H9 (cell line): ENCODE results near the gene LGALS7B. TPM values are rescaled to one million over a fixed set of nuclear protein-coding genes. Genes with fewer than 3 reads are reported as not detected.

Experiments used
- DNase-seq: peaks from one replicate; pipeline ENCODE4 v3.0.0-alpha.2; 2017
- H2AFZ ChIP-seq: one replicate; pipeline ENCODE4 v1.6.1; 2013; ENCODE audit warnings: mild to moderate bottlenecking, low read length, control low read depth, moderate library complexity
- H2AK5ac ChIP-seq: 2 replicates; pipeline ENCODE4 v1.6.1; 2013; ENCODE audit warnings: low read length, control low read depth, mixed read lengths; ENCODE audit not compliant: insufficient read length
- H2BK120ac ChIP-seq: one replicate; pipeline ENCODE4 v1.6.1; 2013; ENCODE audit warnings: low read depth, mild to moderate bottlenecking, low read length, control low read depth, inconsistent platforms; ENCODE audit not compliant: poor library complexity, severe bottlenecking
- H2BK12ac ChIP-seq: 2 replicates; pipeline ENCODE4 v1.6.1; 2013; ENCODE audit warnings: low read length, control low read depth, mixed read lengths, low read depth; ENCODE audit not compliant: insufficient read length
- H2BK15ac ChIP-seq: 2 replicates; pipeline ENCODE4 v1.6.1; 2013; ENCODE audit warnings: low read depth, low read length, control low read depth
- H2BK20ac ChIP-seq: one replicate; pipeline ENCODE4 v1.6.1; 2013; ENCODE audit warnings: low read depth, mild to moderate bottlenecking, low read length, control low read depth, inconsistent platforms; ENCODE audit not compliant: poor library complexity, severe bottlenecking
- H2BK5ac ChIP-seq: 2 replicates; pipeline ENCODE4 v1.6.1; 2013; ENCODE audit warnings: low read length, control low read depth, mixed read lengths; ENCODE audit not compliant: insufficient read length
- H3K14ac ChIP-seq: 2 replicates; pipeline ENCODE4 v1.6.1; 2013; ENCODE audit warnings: low read length, control low read depth; ENCODE audit not compliant: insufficient read depth
- H3K18ac ChIP-seq: 2 replicates; pipeline ENCODE4 v1.6.1; 2013; ENCODE audit warnings: low read depth, mild to moderate bottlenecking, mixed read lengths, low read length, control low read depth; ENCODE audit not compliant: insufficient read length
- H3K23ac ChIP-seq: 2 replicates; pipeline ENCODE4 v1.6.1; 2013; ENCODE audit warnings: low read length, control low read depth, mixed read lengths, low read depth; ENCODE audit not compliant: insufficient read length
- H3K23me2 ChIP-seq: 2 replicates; pipeline ENCODE4 v1.6.1; 2013; ENCODE audit warnings: low read depth, mild to moderate bottlenecking, mixed read lengths, low read length, control low read depth; ENCODE audit not compliant: insufficient read length, poor library complexity, severe bottlenecking
- H3K27ac ChIP-seq: 2 replicates; pipeline ENCODE4 v1.5.1; 2013; ENCODE audit warnings: low read length, control low read depth, mixed read lengths, low read depth; ENCODE audit not compliant: insufficient read length
- H3K27me3 ChIP-seq: 2 replicates; pipeline ENCODE4 v1.6.1; 2013; ENCODE audit warnings: low read length, control low read depth, inconsistent platforms; ENCODE audit not compliant: insufficient read depth
- H3K4ac ChIP-seq: 2 replicates; pipeline ENCODE4 v1.6.1; 2013; ENCODE audit warnings: low read depth, mild to moderate bottlenecking, control low read depth, inconsistent platforms, low read length, moderate library complexity
- H3K4me1 ChIP-seq: 2 replicates; pipeline ENCODE4 v1.6.1; 2013; ENCODE audit warnings: low read length, control low read depth, inconsistent platforms; ENCODE audit not compliant: insufficient read depth
- H3K4me2 ChIP-seq: 2 replicates; pipeline ENCODE4 v1.6.1; 2013; ENCODE audit warnings: low read length, control low read depth, mixed read lengths; ENCODE audit not compliant: insufficient read length, insufficient read depth
- H3K56ac ChIP-seq: 2 replicates; pipeline ENCODE4 v1.6.1; 2013; ENCODE audit warnings: low read depth, mild to moderate bottlenecking, mixed read lengths, low read length, control low read depth; ENCODE audit not compliant: insufficient read length
- H3K79me1 ChIP-seq: 2 replicates; pipeline ENCODE4 v1.6.1; 2013; ENCODE audit warnings: low read depth, mild to moderate bottlenecking, moderate library complexity, low read length, control low read depth, inconsistent platforms; ENCODE audit not compliant: insufficient read depth, poor library complexity, severe bottlenecking
- H3K79me2 ChIP-seq: 2 replicates; pipeline ENCODE4 v1.6.1; 2013; ENCODE audit warnings: low read length, control low read depth, inconsistent platforms; ENCODE audit not compliant: insufficient read depth
- H3K9ac ChIP-seq: 2 replicates; pipeline ENCODE4 v1.6.1; 2013; ENCODE audit warnings: low read length, control low read depth, mixed read lengths; ENCODE audit not compliant: insufficient read length; ENCODE audit errors: extremely low read depth
- H3K9me3 ChIP-seq: one replicate; pipeline ENCODE4 v1.6.1; 2013; ENCODE audit warnings: low read depth, low read length, inconsistent platforms; ENCODE audit not compliant: control insufficient read depth
- H3T11ph ChIP-seq: one replicate; pipeline ENCODE4 v1.6.1; 2013; ENCODE audit warnings: mild to moderate bottlenecking, low read length, control low read depth, inconsistent platforms
- H4K20me1 ChIP-seq: one replicate; pipeline ENCODE4 v1.6.1; 2013; ENCODE audit not compliant: control insufficient read depth, insufficient read length, insufficient read depth
- H4K5ac ChIP-seq: 2 replicates; pipeline ENCODE4 v1.6.1; 2013; ENCODE audit warnings: low read depth, mild to moderate bottlenecking, mixed read lengths, low read length, control low read depth; ENCODE audit not compliant: insufficient read length
- H4K8ac ChIP-seq: replicated peaks from 2 replicates; pipeline ENCODE4 v1.6.1; 2013; ENCODE audit warnings: low read length, control low read depth, mixed read lengths, low read depth; ENCODE audit not compliant: insufficient read length
- H4K91ac ChIP-seq: 2 replicates; pipeline ENCODE4 v1.6.1; 2013; ENCODE audit warnings: low read depth, mild to moderate bottlenecking, moderate library complexity, mixed read lengths, low read length, control low read depth; ENCODE audit not compliant: insufficient read length
- H3K27ac Mint-ChIP-seq, 3 experiments: 2 replicates in 2 of 3; 3 replicates in 1 of 3; pipeline ENCODE4 v1.8.0; 2020 to 2021; ENCODE audit warnings: mixed read lengths in 3 of 3, mild to moderate bottlenecking in 1 of 3, moderate library complexity in 1 of 3
- H3K27me3 Mint-ChIP-seq: 2 replicates; pipeline ENCODE4 v1.8.0; 2021; ENCODE audit warnings: low read depth, mild to moderate bottlenecking, moderate library complexity, mixed read lengths
- H3K36me3 Mint-ChIP-seq, 3 experiments: 2 replicates in 2 of 3; 3 replicates in 1 of 3; pipeline ENCODE4 v1.8.0; 2020 to 2021; ENCODE audit warnings: low read depth in 3 of 3, mixed read lengths in 3 of 3; ENCODE audit not compliant: insufficient read depth in 1 of 3
- H3K4me1 Mint-ChIP-seq, 2 experiments: 2 replicates each; pipeline ENCODE4 v1.8.0; 2020; ENCODE audit warnings: mixed read lengths in 2 of 2
- H3K4me3 Mint-ChIP-seq, 2 experiments: 2 replicates in 1 of 2; 3 replicates in 1 of 2; pipeline ENCODE4 v1.8.0; 2020 to 2021; ENCODE audit warnings: mild to moderate bottlenecking in 2 of 2, mixed read lengths in 2 of 2, moderate library complexity in 1 of 2
- H3K9me3 Mint-ChIP-seq, 2 experiments: 2 replicates in 1 of 2; 3 replicates in 1 of 2; pipeline ENCODE4 v1.8.0; 2020; ENCODE audit warnings: mild to moderate bottlenecking in 2 of 2, mixed read lengths in 2 of 2, moderate library complexity in 1 of 2
- WGBS: extraction: QIAGEN DNeasy Blood & Tissue Kit; methylation state at CpG from one replicate; pipeline ENCODE4 v1.1.7; 2013; ENCODE audit warnings: missing lambda C conversion rate, low lambda C conversion rate, mixed read lengths; ENCODE audit not compliant: insufficient read length; ENCODE audit errors: extremely low coverage; 5-methylcytosine and 5-hydroxymethylcytosine counted together
- total RNA-seq: library from RNA; stranded (reverse); gene quantifications from 2 replicates; pipeline ENCODE4 v1.2.1, GENCODE V29; 2021
- TF ChIP-seq, protein P1 (sequence below): fragments of 200-600 bp; sonication (generic); conservative IDR thresholded peaks from 3 replicates; pipeline ENCODE4 v1.8.0; 2021; ENCODE audit warnings: antibody characterized with exemption, mild to moderate bottlenecking

Gene LGALS7B
- total RNA-seq, 1 experiment from 2014 or later: 0.90 TPM

DNA sequence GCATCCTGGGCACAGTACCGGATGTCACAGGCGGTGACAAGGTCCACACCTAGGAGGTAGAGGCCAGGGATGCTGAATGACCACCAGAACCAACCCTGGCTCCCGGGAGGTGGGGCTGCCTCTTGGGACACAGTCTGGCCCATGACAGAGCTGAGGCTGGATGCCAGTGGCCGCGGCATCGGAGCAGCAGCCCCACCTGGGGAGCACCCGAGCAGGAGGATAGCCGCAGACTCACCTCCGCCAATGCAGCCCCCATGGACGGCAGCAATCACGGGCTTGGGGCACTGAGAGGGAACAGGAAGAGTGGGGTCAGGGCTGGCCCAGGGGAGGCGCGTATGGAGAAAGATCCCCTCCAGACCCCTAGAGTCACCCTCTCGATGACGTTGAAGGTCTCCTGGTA is 28.1 kb downstream of the LGALS7B start:
- TF ChIP-seq, protein P1, sequence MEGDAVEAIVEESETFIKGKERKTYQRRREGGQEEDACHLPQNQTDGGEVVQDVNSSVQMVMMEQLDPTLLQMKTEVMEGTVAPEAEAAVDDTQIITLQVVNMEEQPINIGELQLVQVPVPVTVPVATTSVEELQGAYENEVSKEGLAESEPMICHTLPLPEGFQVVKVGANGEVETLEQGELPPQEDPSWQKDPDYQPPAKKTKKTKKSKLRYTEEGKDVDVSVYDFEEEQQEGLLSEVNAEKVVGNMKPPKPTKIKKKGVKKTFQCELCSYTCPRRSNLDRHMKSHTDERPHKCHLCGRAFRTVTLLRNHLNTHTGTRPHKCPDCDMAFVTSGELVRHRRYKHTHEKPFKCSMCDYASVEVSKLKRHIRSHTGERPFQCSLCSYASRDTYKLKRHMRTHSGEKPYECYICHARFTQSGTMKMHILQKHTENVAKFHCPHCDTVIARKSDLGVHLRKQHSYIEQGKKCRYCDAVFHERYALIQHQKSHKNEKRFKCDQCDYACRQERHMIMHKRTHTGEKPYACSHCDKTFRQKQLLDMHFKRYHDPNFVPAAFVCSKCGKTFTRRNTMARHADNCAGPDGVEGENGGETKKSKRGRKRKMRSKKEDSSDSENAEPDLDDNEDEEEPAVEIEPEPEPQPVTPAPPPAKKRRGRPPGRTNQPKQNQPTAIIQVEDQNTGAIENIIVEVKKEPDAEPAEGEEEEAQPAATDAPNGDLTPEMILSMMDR: no peak
- Mint-ChIP-seq H3K27me3 (0 out of 2 replicates have a peak, but pooled peaks cover 2% of the 10 kb centered on the region), H3K9me3 (peaks cover 9 to 12% of the 10 kb centered on the region in 2 experiments; a peak in 4 of 5 replicates), H3K4me3 (no peak overlapping the region), H3K27ac (no peak overlapping the region), H3K36me3 (peaks cover 28 to 52% (median 48%) of the 10 kb centered on the region in 3 experiments), H3K4me1 (peaks cover 6 to 7% of the 10 kb centered on the region in 2 experiments)
- H2BK20ac ChIP-seq: no peak overlapping the region
- H3K9ac ChIP-seq: no peak overlapping the region
- H3K18ac ChIP-seq: no peak overlapping the region
- no peak overlapping the region for H3T11ph ChIP-seq
- H3K14ac ChIP-seq: no peak overlapping the region
- H2BK15ac ChIP-seq: no peak overlapping the region
- H2AFZ ChIP-seq: no peak overlapping the region
- WGBS: no CpG with 5 or more reads among the region's 15 CpGs
- no peaks in the 10 kb centered on the region for H3K79me1 ChIP-seq
- no peak overlapping the region for H4K8ac ChIP-seq
- no peaks in the 10 kb centered on the region for H3K4me1 ChIP-seq
- no peak overlapping the region for H2AK5ac ChIP-seq
- H2BK12ac ChIP-seq: no peak overlapping the region
- H4K20me1 ChIP-seq: no peaks in the 10 kb centered on the region
- H3K23me2 ChIP-seq: no peaks in the 10 kb centered on the region
- H4K91ac ChIP-seq: no peak overlapping the region
- H3K23ac ChIP-seq: no peak overlapping the region
- no peak for DNase-seq
- no peak overlapping the region for H2BK120ac ChIP-seq
- no peaks in the 10 kb centered on the region for H3K79me2 ChIP-seq
- no peak overlapping the region for H3K27ac ChIP-seq
- no peaks in the 10 kb centered on the region for H3K27me3 ChIP-seq
- no peaks in the 10 kb centered on the region for H3K9me3 ChIP-seq
- no peak overlapping the region for H3K56ac ChIP-seq
- no peak overlapping the region for H3K4ac ChIP-seq
- H4K5ac ChIP-seq: no peak overlapping the region
- no peak overlapping the region for H3K4me2 ChIP-seq
- no peak overlapping the region for H2BK5ac ChIP-seq
